HEK293 (cell line): Measurements from ENCODE around the gene CPSF6.

ENCODE experiments used
- CTCF ChIP-seq: fragments of 450-650 bp; formaldehyde crosslinking; IDR thresholded peaks from 2 replicates; pipeline ENCODE4 v1.5.1; 2016; ENCODE audit warnings: missing biosample characterization, missing genetic modification characterization
- ZNF114 ChIP-seq: fragments of 450-650 bp; formaldehyde crosslinking; IDR thresholded peaks from 2 replicates; pipeline ENCODE4 v1.5.0; 2017; ENCODE audit warnings: missing biosample characterization, missing genetic modification characterization
- ZNF248 ChIP-seq: fragments of 450-650 bp; formaldehyde crosslinking; IDR thresholded peaks from 2 replicates; pipeline ENCODE4 v1.5.1; 2017; ENCODE audit warnings: missing biosample characterization, missing genetic modification characterization
- ZNF394 ChIP-seq: fragments of 450-650 bp; formaldehyde crosslinking; IDR thresholded peaks from 2 replicates; pipeline ENCODE4 v1.5.1; 2016; ENCODE audit warnings: missing biosample characterization, missing genetic modification characterization, mild to moderate bottlenecking, moderate library complexity, borderline replicate concordance

GRCh38 chr12:69291278-69291593 lies 51.9 kb downstream of the CPSF6 start:
- no peak for TF ChIP-seq ZNF114 (tag by site-specific recombination)
- TF ChIP-seq ZNF248 (tag by site-specific recombination), result no peak
- TF ChIP-seq CTCF (tag by site-specific recombination), result no peak
- TF ChIP-seq ZNF394 (tag by site-specific recombination), result no peak
